ENCODE data around the gene C4BPB.

The C4BPB gene

GRCh38 chr1:207059881-207060280 is 28.8 kb upstream of the C4BPB start:
- DNase-seq (ENCODE audit: low read depth): no peak
- H3K4me3 ChIP-seq (ENCODE audit: low read depth, low read length): no peak overlapping the region
- in situ Hi-C loops (cut with HindIII; ENCODE audit: low sequenced_read_pairs): no loop called here
- TF ChIP-seq, protein P1, sequence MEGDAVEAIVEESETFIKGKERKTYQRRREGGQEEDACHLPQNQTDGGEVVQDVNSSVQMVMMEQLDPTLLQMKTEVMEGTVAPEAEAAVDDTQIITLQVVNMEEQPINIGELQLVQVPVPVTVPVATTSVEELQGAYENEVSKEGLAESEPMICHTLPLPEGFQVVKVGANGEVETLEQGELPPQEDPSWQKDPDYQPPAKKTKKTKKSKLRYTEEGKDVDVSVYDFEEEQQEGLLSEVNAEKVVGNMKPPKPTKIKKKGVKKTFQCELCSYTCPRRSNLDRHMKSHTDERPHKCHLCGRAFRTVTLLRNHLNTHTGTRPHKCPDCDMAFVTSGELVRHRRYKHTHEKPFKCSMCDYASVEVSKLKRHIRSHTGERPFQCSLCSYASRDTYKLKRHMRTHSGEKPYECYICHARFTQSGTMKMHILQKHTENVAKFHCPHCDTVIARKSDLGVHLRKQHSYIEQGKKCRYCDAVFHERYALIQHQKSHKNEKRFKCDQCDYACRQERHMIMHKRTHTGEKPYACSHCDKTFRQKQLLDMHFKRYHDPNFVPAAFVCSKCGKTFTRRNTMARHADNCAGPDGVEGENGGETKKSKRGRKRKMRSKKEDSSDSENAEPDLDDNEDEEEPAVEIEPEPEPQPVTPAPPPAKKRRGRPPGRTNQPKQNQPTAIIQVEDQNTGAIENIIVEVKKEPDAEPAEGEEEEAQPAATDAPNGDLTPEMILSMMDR (IDR thresholded peaks at IDR 0.05; ENCODE audit: low read depth, low read length, missing control alignments): no peak

GRCh38 chr1:207060596-207060995 is 28.1 kb upstream of the C4BPB start:
- H3K4me3 ChIP-seq (ENCODE audit: low read depth, low read length): no peak overlapping the region
- in situ Hi-C loops (cut with HindIII; ENCODE audit: low sequenced_read_pairs): no loop called here
- TF ChIP-seq, protein P1 (IDR thresholded peaks at IDR 0.05; ENCODE audit: low read depth, low read length, missing control alignments): no peak
- no peak for DNase-seq (ENCODE audit: low read depth)

DNA sequence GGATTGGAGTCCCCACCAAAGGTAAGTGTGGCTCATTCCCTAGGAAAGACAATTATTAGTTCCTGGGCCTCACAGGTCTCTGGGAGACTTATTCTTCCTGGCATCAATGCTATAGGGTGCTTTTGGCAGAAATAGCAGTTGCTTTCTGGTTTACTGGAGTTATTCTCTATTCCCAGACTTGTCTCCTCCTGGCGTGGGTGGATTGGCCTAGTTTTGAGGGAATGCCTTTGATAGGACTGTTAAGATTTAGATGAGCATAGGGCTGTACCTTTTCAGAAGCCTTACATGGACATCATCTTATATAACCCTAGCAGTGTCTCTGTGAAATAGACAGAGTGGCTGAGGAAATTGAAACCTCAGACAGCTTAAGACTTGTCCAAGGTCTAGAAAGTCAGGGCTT is 26.6 kb upstream of the C4BPB start:
- no peak overlapping the region for H3K4me3 ChIP-seq (ENCODE audit: low read depth, low read length)
- TF ChIP-seq, protein P1 (IDR thresholded peaks at IDR 0.05; ENCODE audit: low read depth, low read length, missing control alignments): no peak
- no peak for DNase-seq (ENCODE audit: low read depth)
- in situ Hi-C loops (cut with HindIII; ENCODE audit: low sequenced_read_pairs): no loop called here

GRCh38 chr1:207063014-207063413 is 25.6 kb upstream of the C4BPB start:
- no peak for DNase-seq (ENCODE audit: low read depth)
- TF ChIP-seq, protein P1 (IDR thresholded peaks at IDR 0.05; ENCODE audit: low read depth, low read length, missing control alignments): no peak
- H3K4me3 ChIP-seq (ENCODE audit: low read depth, low read length): no peak overlapping the region
- in situ Hi-C loops (cut with HindIII; ENCODE audit: low sequenced_read_pairs): no loop called here

- in situ Hi-C loops (cut with HindIII; ENCODE audit: low sequenced_read_pairs): no loop called here
- no peak for DNase-seq (ENCODE audit: low read depth)
- no peak overlapping the region for H3K4me3 ChIP-seq (ENCODE audit: low read depth, low read length)
- TF ChIP-seq, protein P1 (IDR thresholded peaks at IDR 0.05; ENCODE audit: low read depth, low read length, missing control alignments): no peak
These were observed 24.1 kb upstream of the C4BPB start for GRCh38 chr1:207064561-207064960.

DNA sequence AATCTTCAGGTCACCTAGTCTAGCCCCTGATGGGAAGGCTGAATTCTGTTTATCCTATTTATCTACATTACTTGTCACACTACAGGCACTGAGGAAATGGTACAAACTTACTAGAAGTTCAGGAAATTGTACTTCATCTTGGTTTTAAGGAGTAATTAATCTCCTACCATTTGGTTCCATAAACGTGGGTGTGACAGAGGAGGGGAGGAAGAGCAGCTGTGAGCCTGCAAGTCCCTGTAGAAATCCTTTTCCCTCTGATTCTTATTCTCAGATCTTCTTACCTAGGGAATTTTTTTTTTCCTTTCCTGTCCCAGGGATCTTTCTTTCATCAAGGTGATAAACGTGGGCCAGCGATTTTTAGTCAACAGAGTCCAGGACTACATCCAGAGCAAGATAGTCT is 21.5 kb upstream of the C4BPB start:
- in situ Hi-C loops (cut with HindIII; ENCODE audit: low sequenced_read_pairs): no loop called here
- TF ChIP-seq, protein P1 (IDR thresholded peaks at IDR 0.05; ENCODE audit: low read depth, low read length, missing control alignments): no peak
- DNase-seq (ENCODE audit: low read depth): no peak
- no peak overlapping the region for H3K4me3 ChIP-seq (ENCODE audit: low read depth, low read length)

DNA sequence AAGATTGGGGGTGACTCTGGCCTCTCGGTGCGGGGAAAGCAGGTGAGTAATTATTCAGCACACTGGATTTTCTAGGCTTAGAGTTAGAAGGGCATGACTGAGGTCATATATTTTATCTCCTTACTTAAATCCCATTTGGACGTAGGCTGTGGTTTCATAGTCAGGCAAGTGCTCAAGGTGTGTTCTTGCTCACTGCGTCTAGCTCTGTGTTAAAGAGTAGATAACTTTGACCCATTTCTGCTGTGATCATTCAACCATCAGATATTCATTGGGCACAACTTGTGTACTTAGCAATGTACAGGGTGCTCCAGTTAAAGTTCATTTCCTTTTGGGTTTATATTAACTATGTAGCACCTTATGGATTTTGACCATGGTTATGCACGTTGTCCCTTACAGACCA is 21.0 kb upstream of the C4BPB start:
- H3K4me3 ChIP-seq (ENCODE audit: low read depth, low read length): no peak overlapping the region
- in situ Hi-C loops (cut with HindIII; ENCODE audit: low sequenced_read_pairs): no loop called here

More for the DNA sequence above, 21.0 kb upstream of the C4BPB start:
- no peak for DNase-seq (ENCODE audit: low read depth)
- TF ChIP-seq, protein P1 (IDR thresholded peaks at IDR 0.05; ENCODE audit: low read depth, low read length, missing control alignments): no peak

Data from astrocyte of the cerebellum (primary cell).